ENCODE measurements around the gene ZNF385D. TPM values are rescaled to one million over a fixed set of nuclear protein-coding genes. Genes with fewer than 3 reads are reported as not detected.

ZNF385D gene
- total and polyA plus RNA-seq, 4 donors: 0.08 to 0.50 (median 0.09) TPM

GRCh38 chr3:21789730-21790129 is 38.7 kb upstream of the ZNF385D start:
- Histone ChIP-seq H3K4me3 (ENCODE audit: low read depth in 1 of 3, low read length in 3 of 3) (no peak overlapping the region), H3K4me1 (ENCODE audit: control insufficient read depth in 4 of 4, insufficient read depth in 4 of 4, low read length in 3 of 4) (no peaks in the 10 kb centered on the region), H3K9ac (ENCODE audit: low read depth in 1 of 2, low read length in 2 of 2) (no peak overlapping the region), H3K27ac (ENCODE audit: low read depth in 1 of 2, low read length in 2 of 2) (no peak overlapping the region), H3K27me3 (ENCODE audit: control insufficient read depth in 4 of 4, insufficient read depth in 4 of 4, low read length in 3 of 4) (no peaks in the 10 kb centered on the region), H3K9me3 (ENCODE audit: control insufficient read depth in 4 of 4, low read length in 3 of 4) (no peaks in the 10 kb centered on the region), H3K36me3 (ENCODE audit: control insufficient read depth in 4 of 4, insufficient read depth in 3 of 4, low read depth in 1 of 4, low read length in 3 of 4) (no peaks in the 10 kb centered on the region)
- DNase-seq (ENCODE audit: low spot score): no peak
- WGBS: 88% methylated on average over 1 of the region's 1 CpG
- TF ChIP-seq, protein P1, sequence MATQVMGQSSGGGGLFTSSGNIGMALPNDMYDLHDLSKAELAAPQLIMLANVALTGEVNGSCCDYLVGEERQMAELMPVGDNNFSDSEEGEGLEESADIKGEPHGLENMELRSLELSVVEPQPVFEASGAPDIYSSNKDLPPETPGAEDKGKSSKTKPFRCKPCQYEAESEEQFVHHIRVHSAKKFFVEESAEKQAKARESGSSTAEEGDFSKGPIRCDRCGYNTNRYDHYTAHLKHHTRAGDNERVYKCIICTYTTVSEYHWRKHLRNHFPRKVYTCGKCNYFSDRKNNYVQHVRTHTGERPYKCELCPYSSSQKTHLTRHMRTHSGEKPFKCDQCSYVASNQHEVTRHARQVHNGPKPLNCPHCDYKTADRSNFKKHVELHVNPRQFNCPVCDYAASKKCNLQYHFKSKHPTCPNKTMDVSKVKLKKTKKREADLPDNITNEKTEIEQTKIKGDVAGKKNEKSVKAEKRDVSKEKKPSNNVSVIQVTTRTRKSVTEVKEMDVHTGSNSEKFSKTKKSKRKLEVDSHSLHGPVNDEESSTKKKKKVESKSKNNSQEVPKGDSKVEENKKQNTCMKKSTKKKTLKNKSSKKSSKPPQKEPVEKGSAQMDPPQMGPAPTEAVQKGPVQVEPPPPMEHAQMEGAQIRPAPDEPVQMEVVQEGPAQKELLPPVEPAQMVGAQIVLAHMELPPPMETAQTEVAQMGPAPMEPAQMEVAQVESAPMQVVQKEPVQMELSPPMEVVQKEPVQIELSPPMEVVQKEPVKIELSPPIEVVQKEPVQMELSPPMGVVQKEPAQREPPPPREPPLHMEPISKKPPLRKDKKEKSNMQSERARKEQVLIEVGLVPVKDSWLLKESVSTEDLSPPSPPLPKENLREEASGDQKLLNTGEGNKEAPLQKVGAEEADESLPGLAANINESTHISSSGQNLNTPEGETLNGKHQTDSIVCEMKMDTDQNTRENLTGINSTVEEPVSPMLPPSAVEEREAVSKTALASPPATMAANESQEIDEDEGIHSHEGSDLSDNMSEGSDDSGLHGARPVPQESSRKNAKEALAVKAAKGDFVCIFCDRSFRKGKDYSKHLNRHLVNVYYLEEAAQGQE (IDR thresholded peaks at IDR 0.05): no peak
- TF ChIP-seq RAD21 (IDR thresholded peaks at IDR 0.05) (no peak), EGR1 (IDR thresholded peaks at IDR 0.05; ENCODE audit: low read depth in 2 of 2) (no peak), HNF4A (conservative IDR thresholded peaks at IDR 0.05) (no peak), ATF3 (IDR thresholded peaks at IDR 0.05) (no peak), HNF4G (IDR thresholded peaks at IDR 0.05) (no peak)

- WGBS: 57% methylated on average over 2 of the region's 2 CpGs
- DNase-seq (ENCODE audit: low spot score): no peak
- Histone ChIP-seq H3K9ac (ENCODE audit: low read depth in 1 of 2, low read length in 2 of 2) (no peak overlapping the region), H3K4me3 (ENCODE audit: low read depth in 1 of 3, low read length in 3 of 3) (no peak overlapping the region), H3K36me3 (ENCODE audit: control insufficient read depth in 4 of 4, insufficient read depth in 3 of 4, low read depth in 1 of 4, low read length in 3 of 4) (no peaks in the 10 kb centered on the region), H3K9me3 (ENCODE audit: control insufficient read depth in 4 of 4, low read length in 3 of 4) (no peaks in the 10 kb centered on the region), H3K4me1 (ENCODE audit: control insufficient read depth in 4 of 4, insufficient read depth in 4 of 4, low read length in 3 of 4) (no peaks in the 10 kb centered on the region), H3K27me3 (ENCODE audit: control insufficient read depth in 4 of 4, insufficient read depth in 4 of 4, low read length in 3 of 4) (no peaks in the 10 kb centered on the region), H3K27ac (ENCODE audit: low read depth in 1 of 2, low read length in 2 of 2) (no peak overlapping the region)
- TF ChIP-seq HNF4G (IDR thresholded peaks at IDR 0.05) (no peak), SP1 (IDR thresholded peaks at IDR 0.05) (no peak), ATF3 (IDR thresholded peaks at IDR 0.05) (no peak), HNF4A (conservative IDR thresholded peaks at IDR 0.05) (no peak), FOXA1 (IDR thresholded peaks at IDR 0.05) (no peak)
- TF ChIP-seq, protein P2, sequence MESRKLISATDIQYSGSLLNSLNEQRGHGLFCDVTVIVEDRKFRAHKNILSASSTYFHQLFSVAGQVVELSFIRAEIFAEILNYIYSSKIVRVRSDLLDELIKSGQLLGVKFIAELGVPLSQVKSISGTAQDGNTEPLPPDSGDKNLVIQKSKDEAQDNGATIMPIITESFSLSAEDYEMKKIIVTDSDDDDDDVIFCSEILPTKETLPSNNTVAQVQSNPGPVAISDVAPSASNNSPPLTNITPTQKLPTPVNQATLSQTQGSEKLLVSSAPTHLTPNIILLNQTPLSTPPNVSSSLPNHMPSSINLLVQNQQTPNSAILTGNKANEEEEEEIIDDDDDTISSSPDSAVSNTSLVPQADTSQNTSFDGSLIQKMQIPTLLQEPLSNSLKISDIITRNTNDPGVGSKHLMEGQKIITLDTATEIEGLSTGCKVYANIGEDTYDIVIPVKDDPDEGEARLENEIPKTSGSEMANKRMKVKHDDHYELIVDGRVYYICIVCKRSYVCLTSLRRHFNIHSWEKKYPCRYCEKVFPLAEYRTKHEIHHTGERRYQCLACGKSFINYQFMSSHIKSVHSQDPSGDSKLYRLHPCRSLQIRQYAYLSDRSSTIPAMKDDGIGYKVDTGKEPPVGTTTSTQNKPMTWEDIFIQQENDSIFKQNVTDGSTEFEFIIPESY (IDR thresholded peaks at IDR 0.05): no peak
These were observed 35.4 kb upstream of the ZNF385D start for GRCh38 chr3:21786438-21786797.

- Histone ChIP-seq H3K4me3 (ENCODE audit: low read depth in 1 of 3, low read length in 3 of 3) (no peak overlapping the region), H3K9ac (ENCODE audit: low read depth in 1 of 2, low read length in 2 of 2) (no peak overlapping the region), H3K27ac (ENCODE audit: low read depth in 1 of 2, low read length in 2 of 2) (no peak overlapping the region), H3K36me3 (ENCODE audit: control insufficient read depth in 4 of 4, insufficient read depth in 3 of 4, low read depth in 1 of 4, low read length in 3 of 4) (no peaks in the 10 kb centered on the region), H3K9me3 (ENCODE audit: control insufficient read depth in 4 of 4, low read length in 3 of 4) (no peaks in the 10 kb centered on the region), H3K4me1 (ENCODE audit: control insufficient read depth in 4 of 4, insufficient read depth in 4 of 4, low read length in 3 of 4) (no peaks in the 10 kb centered on the region), H3K27me3 (ENCODE audit: control insufficient read depth in 4 of 4, insufficient read depth in 4 of 4, low read length in 3 of 4) (no peaks in the 10 kb centered on the region)
- WGBS: 61% methylated on average over 8 of the region's 8 CpGs
- no peak for DNase-seq (ENCODE audit: low spot score)
- TF ChIP-seq NR2F2 (IDR thresholded peaks at IDR 0.05): no peak
- TF ChIP-seq RXRA (IDR thresholded peaks at IDR 0.05): no peak
- TF ChIP-seq EGR1 (IDR thresholded peaks at IDR 0.05; ENCODE audit: low read depth in 2 of 2): no peak
- TF ChIP-seq, protein P1 (IDR thresholded peaks at IDR 0.05): no peak
- no peak for TF ChIP-seq ATF3 (IDR thresholded peaks at IDR 0.05)
- no peak for TF ChIP-seq HNF4A (conservative IDR thresholded peaks at IDR 0.05)
- TF ChIP-seq TAF1 (conservative IDR thresholded peaks at IDR 0.05): no peak
- no peak for TF ChIP-seq JUND (IDR thresholded peaks at IDR 0.05)
- TF ChIP-seq, protein P3, sequence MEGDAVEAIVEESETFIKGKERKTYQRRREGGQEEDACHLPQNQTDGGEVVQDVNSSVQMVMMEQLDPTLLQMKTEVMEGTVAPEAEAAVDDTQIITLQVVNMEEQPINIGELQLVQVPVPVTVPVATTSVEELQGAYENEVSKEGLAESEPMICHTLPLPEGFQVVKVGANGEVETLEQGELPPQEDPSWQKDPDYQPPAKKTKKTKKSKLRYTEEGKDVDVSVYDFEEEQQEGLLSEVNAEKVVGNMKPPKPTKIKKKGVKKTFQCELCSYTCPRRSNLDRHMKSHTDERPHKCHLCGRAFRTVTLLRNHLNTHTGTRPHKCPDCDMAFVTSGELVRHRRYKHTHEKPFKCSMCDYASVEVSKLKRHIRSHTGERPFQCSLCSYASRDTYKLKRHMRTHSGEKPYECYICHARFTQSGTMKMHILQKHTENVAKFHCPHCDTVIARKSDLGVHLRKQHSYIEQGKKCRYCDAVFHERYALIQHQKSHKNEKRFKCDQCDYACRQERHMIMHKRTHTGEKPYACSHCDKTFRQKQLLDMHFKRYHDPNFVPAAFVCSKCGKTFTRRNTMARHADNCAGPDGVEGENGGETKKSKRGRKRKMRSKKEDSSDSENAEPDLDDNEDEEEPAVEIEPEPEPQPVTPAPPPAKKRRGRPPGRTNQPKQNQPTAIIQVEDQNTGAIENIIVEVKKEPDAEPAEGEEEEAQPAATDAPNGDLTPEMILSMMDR (IDR thresholded peaks at IDR 0.05; ENCODE audit: low read depth, low read length, missing input control): no peak
These were observed 34.9 kb upstream of the ZNF385D start for GRCh38 chr3:21785765-21786437.

Measured in liver (tissue), 9 donors.